Lower lobe of right lung (tissue), 2 donors: ENCODE results near the gene ASPN. TPM values are rescaled to one million over a fixed set of nuclear protein-coding genes. Genes with fewer than 3 reads are reported as not detected.

ENCODE experiments used
- ATAC-seq, 2 donors: fragments of 200-7000 bp; cut with Tn5 transposase; one replicate each; pipeline ENCODE4 v1.9.1; 2020 to 2022; ENCODE audit warnings: mild to moderate bottlenecking in 2 of 2, moderate library complexity in 2 of 2
- DNase-seq: peaks from one replicate; pipeline ENCODE4 v3.0.0-alpha.2; 2020
- H3K27ac ChIP-seq: fragments of 200-600 bp; one replicate; pipeline ENCODE4 v1.8.0; 2022
- H3K27me3 ChIP-seq: fragments of 200-600 bp; one replicate; pipeline ENCODE4 v1.8.0; 2022; ENCODE audit warnings: low read depth
- H3K36me3 ChIP-seq: fragments of 200-600 bp; one replicate; pipeline ENCODE4 v1.8.0; 2022; ENCODE audit warnings: mild to moderate bottlenecking
- H3K4me1 ChIP-seq: fragments of 200-600 bp; one replicate; pipeline ENCODE4 v1.8.0; 2022
- H3K4me3 ChIP-seq: fragments of 200-600 bp; one replicate; pipeline ENCODE4 v1.8.0; 2022; ENCODE audit warnings: mild to moderate bottlenecking
- H3K9me3 ChIP-seq: fragments of 200-600 bp; one replicate; pipeline ENCODE4 v1.8.0; 2022
- intact Hi-C: fragments of 100-400 bp; cut with DNase I; formaldehyde crosslinking; loops from one replicate; pipeline ENCODE4 v1.11.0; 2022
- long read RNA-seq: library from polyadenylated mRNA; unstranded; transcript quantifications from one replicate; pipeline ENCODE4 v2.0.0, GENCODE V29; 2021
- total RNA-seq: library from RNA; stranded (reverse); fragmentation: NEBNext Ultra II Directional; extraction: Animal tissue kit (Norgen Biotek cat#: 25700); gene quantifications from one replicate; pipeline ENCODE4 v1.2.1, GENCODE V29; 2021
- TF ChIP-seq, protein P1 (sequence below): fragments of 200-600 bp; IDR thresholded peaks from one replicate; pipeline ENCODE4 v1.8.0; 2022; ENCODE audit warnings: antibody characterized with exemption, mild to moderate bottlenecking
- donor health status: DM: no; HTN: yes; CAD: no; lungs with severe emphysema.

The ASPN gene
- 2.3 TPM for total RNA-seq
- long read RNA-seq, partial matches to known transcripts, result 0 of 3 reads
- long read RNA-seq, other reads (novel, unspliced or antisense), result 1 of 3 reads

DNA sequence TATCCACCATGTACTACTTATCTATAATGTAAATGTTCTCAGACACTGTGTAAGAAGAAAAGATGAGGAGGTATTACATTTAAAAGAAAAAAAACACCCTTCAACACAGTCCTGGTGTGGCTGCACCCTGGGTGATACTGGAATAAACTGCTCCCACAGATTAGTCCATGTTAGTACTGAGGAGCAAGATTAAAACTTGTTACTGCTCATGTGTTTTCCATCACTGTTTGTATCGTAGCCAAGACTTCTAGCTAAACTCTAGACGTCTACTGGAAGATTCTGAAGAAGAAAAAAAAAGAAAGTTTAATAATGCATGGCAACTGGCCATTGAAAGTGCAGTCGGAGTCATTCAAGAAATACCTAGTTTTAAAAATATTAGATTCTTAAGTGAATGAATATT is at the start of gene ASPN:
ASPN (minus strand) TSS at position 178 of the 400 bp plus-strand sequence.
- TF ChIP-seq, protein P1, sequence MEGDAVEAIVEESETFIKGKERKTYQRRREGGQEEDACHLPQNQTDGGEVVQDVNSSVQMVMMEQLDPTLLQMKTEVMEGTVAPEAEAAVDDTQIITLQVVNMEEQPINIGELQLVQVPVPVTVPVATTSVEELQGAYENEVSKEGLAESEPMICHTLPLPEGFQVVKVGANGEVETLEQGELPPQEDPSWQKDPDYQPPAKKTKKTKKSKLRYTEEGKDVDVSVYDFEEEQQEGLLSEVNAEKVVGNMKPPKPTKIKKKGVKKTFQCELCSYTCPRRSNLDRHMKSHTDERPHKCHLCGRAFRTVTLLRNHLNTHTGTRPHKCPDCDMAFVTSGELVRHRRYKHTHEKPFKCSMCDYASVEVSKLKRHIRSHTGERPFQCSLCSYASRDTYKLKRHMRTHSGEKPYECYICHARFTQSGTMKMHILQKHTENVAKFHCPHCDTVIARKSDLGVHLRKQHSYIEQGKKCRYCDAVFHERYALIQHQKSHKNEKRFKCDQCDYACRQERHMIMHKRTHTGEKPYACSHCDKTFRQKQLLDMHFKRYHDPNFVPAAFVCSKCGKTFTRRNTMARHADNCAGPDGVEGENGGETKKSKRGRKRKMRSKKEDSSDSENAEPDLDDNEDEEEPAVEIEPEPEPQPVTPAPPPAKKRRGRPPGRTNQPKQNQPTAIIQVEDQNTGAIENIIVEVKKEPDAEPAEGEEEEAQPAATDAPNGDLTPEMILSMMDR, result no peak
- peak within 1 kb of the TSS; percentile 53 for H3K27ac ChIP-seq
- H3K36me3 ChIP-seq, result no peaks in the 10 kb centered on the region
- no peaks in the 10 kb centered on the region for H3K27me3 ChIP-seq
- ATAC-seq (no peak), DNase-seq (no peak)
- no peak within 1 kb of the TSS for H3K4me3 ChIP-seq
- intact Hi-C loops, result no loop called here
- no peaks in the 10 kb centered on the region for H3K9me3 ChIP-seq
- H3K4me1 ChIP-seq, result peaks cover 23% of the 10 kb centered on the region

DNA sequence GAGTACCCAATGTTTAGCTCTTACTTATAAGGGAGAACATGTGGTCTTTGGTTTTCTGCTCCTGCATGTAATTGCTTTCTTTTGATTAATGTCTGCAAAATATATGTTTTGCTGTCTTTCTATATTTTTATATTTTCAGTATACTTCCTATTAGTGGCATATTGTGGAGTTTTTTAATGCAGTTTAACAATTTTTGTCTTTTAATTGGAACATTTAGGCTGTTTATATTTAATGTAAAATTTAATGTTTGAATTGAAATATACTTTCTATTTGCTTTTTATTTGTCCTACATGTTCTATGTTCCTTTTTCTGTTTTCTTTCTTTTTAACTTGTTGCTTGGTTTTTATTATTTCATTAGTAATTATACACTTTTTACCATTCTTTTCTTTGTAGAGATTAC is 48.6 kb upstream of the ASPN start:
- no peak overlapping the region for H3K27ac ChIP-seq
- H3K36me3 ChIP-seq, result no peaks in the 10 kb centered on the region
- H3K4me1 ChIP-seq, result peaks cover 12% of the 10 kb centered on the region
- H3K9me3 ChIP-seq, result no peaks in the 10 kb centered on the region
- no peaks in the 10 kb centered on the region for H3K27me3 ChIP-seq
- DNase-seq (no peak), ATAC-seq (no peak)
- no peak overlapping the region for H3K4me3 ChIP-seq
- TF ChIP-seq, protein P1, result no peak
- intact Hi-C loops, result no loop called here

DNA sequence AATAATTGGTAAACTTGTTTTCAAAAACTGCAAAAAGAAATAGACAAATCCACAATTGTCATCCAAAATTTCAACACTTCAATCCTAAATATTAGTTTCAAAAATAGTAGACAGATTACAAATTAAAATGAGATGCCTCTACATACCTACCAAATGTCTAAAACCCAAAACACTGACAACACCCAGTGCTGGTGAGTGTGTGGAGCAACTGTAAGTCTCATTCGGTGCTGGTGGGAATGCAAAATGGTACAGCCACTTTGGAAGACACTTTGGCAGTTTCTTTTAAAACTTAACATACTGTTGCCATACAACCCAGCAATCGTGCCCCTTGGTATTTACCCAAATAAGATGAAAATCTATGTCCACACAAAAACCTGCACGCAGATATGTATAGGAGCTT is 46.8 kb upstream of the ASPN start:
- DNase-seq (no peak), ATAC-seq (no peak)
- no peaks in the 10 kb centered on the region for H3K9me3 ChIP-seq
- H3K27ac ChIP-seq, result no peak overlapping the region
- H3K4me3 ChIP-seq, result no peak overlapping the region
- H3K27me3 ChIP-seq, result no peaks in the 10 kb centered on the region
- H3K4me1 ChIP-seq, result peaks cover 6% of the 10 kb centered on the region
- TF ChIP-seq, protein P1, result no peak
- intact Hi-C loops, result no loop called here
- no peaks in the 10 kb centered on the region for H3K36me3 ChIP-seq

DNA sequence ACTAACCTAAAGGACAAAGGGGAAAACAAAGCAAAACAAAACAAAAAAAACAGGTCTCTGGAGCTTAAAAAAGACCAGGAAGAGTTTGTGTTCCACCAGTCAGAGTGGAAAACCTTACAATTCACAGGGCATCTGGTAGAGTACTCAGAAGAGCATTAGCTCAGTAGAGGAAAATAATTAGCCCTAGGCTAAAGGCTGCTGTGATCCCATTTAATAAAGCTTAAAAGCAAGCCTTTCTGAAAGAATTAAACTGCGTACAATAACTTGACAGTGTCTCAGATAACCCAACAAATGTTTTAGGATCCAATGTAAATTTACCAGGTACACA is 46.2 kb upstream of the ASPN start:
- no peak overlapping the region for H3K27ac ChIP-seq
- DNase-seq (no peak), ATAC-seq (no peak)
- H3K9me3 ChIP-seq, result no peaks in the 10 kb centered on the region
- H3K36me3 ChIP-seq, result no peaks in the 10 kb centered on the region
- intact Hi-C loops, result no loop called here
- H3K4me3 ChIP-seq, result no peak overlapping the region
- TF ChIP-seq, protein P1, result no peak
- H3K27me3 ChIP-seq, result no peaks in the 10 kb centered on the region
- H3K4me1 ChIP-seq, result no peaks in the 10 kb centered on the region

DNA sequence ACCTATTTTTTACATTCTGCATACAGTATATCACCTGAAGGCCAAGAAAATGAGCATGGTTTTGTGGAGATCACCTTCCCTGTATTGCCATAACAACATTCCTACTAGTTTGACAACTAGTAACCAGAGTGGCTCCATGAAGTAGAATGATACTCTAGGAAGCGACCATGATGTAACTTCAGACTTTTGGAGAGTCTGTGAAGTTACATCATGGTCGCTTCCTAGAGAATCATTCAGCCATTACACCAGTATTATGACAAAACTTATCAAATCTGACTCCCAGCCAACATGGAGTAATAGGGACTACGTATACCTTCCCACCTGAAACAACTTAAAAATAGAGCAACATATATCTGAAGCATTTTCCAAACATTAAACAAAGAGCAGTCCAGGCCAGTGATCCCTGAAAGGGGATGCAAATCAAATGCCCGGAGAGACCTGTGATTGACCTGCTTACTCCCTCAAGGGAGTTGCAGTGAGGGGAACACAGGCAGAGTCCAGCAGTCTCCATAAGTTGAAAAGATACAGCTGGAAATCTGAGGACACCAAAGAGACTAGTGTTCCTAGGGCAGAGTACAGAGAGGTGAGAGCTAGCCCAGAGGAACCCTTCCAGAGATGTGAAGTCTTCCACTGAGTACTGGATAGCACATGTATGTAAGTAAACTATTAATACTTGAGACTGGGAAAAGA is 45.7 kb upstream of the ASPN start:
- Histone ChIP-seq H3K36me3 (no peaks in the 10 kb centered on the region), H3K27ac (no peak overlapping the region), H3K27me3 (no peaks in the 10 kb centered on the region), H3K9me3 (no peaks in the 10 kb centered on the region), H3K4me3 (no peak overlapping the region), H3K4me1 (no peaks in the 10 kb centered on the region)
- ATAC-seq (no peak), DNase-seq (no peak)
- TF ChIP-seq, protein P1, result no peak
- intact Hi-C loops, result no loop called here
